Natural killer cell (primary cell): ENCODE measurements around the gene TMX4. TPM values are rescaled to one million over a fixed set of nuclear protein-coding genes. Genes with fewer than 3 reads are reported as not detected.

Experiments used
- ATAC-seq, 3 donors: fragments of 150-1000 bp in 2 of 3; fragments of 200-7000 bp in 1 of 3; cut with Tn5 transposase; 1 replicate in 1 of 3; 2 replicates in 2 of 3; pipeline ENCODE4 v1.10.0; 2021; ENCODE audit warnings: mild to moderate bottlenecking in 2 of 3, moderate library complexity in 2 of 3
- DNase-seq, 2 donors: peaks; one replicate each; pipeline versions ENCODE4 v3.0.0 to v3.0.0-alpha.2; 2013 to 2021; ENCODE audit warnings: mixed read lengths in 1 of 2
- H3K27ac ChIP-seq: one replicate; pipeline ENCODE4 v1.5.1; 2013; ENCODE audit warnings: mild to moderate bottlenecking, low read length
- H3K27me3 ChIP-seq: one replicate; pipeline ENCODE4 v1.6.1; 2013; ENCODE audit warnings: low read length; ENCODE audit not compliant: control insufficient read depth, insufficient read depth
- H3K36me3 ChIP-seq: one replicate; pipeline ENCODE4 v1.6.1; 2013; ENCODE audit warnings: low read length; ENCODE audit not compliant: control insufficient read depth, insufficient read depth
- H3K4me1 ChIP-seq: one replicate; pipeline ENCODE4 v1.6.1; 2013; ENCODE audit warnings: low read length; ENCODE audit not compliant: control insufficient read depth, insufficient read depth
- H3K4me3 ChIP-seq: one replicate; pipeline ENCODE4 v1.5.1; 2013; ENCODE audit warnings: low read length
- H3K9me3 ChIP-seq: one replicate; pipeline ENCODE4 v1.6.1; 2013; ENCODE audit warnings: low read length; ENCODE audit not compliant: control insufficient read depth, insufficient read depth
- H3K27ac Mint-ChIP-seq, 2 donors: one replicate each; pipeline ENCODE4 v1.8.0; 2022; ENCODE audit warnings: mild to moderate bottlenecking in 2 of 2, mixed read lengths in 2 of 2, moderate library complexity in 1 of 2
- H3K27me3 Mint-ChIP-seq, 2 donors: one replicate each; pipeline ENCODE4 v1.8.0; 2022; ENCODE audit warnings: low read depth in 2 of 2, mixed read lengths in 2 of 2
- H3K36me3 Mint-ChIP-seq: one replicate; pipeline ENCODE4 v1.8.0; 2022; ENCODE audit warnings: mixed read lengths
- H3K4me1 Mint-ChIP-seq, 2 donors: one replicate each; pipeline ENCODE4 v1.8.0; 2022; ENCODE audit warnings: mixed read lengths in 2 of 2
- H3K4me3 Mint-ChIP-seq: one replicate; pipeline ENCODE4 v1.8.0; 2022; ENCODE audit warnings: mild to moderate bottlenecking, moderate library complexity, mixed read lengths
- H3K9me3 Mint-ChIP-seq, 2 donors: one replicate each; pipeline ENCODE4 v1.8.0; 2022; ENCODE audit warnings: mixed read lengths in 2 of 2
- WGBS: methylation state at CpG from one replicate; pipeline ENCODE4 v1.1.7; 2013; ENCODE audit warnings: missing lambda C conversion rate; ENCODE audit not compliant: insufficient coverage; 5-methylcytosine and 5-hydroxymethylcytosine counted together
- intact Hi-C: fragments of 100-400 bp; cut with micrococcal nuclease; formaldehyde crosslinking; loops from one replicate; pipeline ENCODE4 v1.14.2; 2022
- total RNA-seq, 4 donors: library from RNA; stranded (reverse); fragments of 120-200 nt in 1 of 4; gene quantifications; one replicate each; pipeline versions ENCODE4 v1.2.3 to v1.2.4, GENCODE V29; 2013 to 2022
- TF ChIP-seq, protein P1 (sequence below): fragments of 200-600 bp; IDR thresholded peaks from one replicate; pipeline ENCODE4 v1.8.0; 2022; ENCODE audit warnings: antibody characterized with exemption

The TMX4 gene
- total RNA-seq, 3 donors from 2014 or later (not counting 1 experiment from before 2014, with no cell fraction given), result 94.4 to 97.9 (median 94.5) TPM

- Mint-ChIP-seq H3K36me3 (no peaks in the 10 kb centered on the region), H3K4me1 (no peaks in the 10 kb centered on the region), H3K27ac (no peak overlapping the region), H3K4me3 (no peak overlapping the region), H3K9me3 (no peaks in the 10 kb centered on the region), H3K27me3 (peaks cover 2 to 10% of the 10 kb centered on the region in 2 donors)
- intact Hi-C loops, result no loop called here
- H3K27ac ChIP-seq, result no peak overlapping the region
- TF ChIP-seq, protein P1, sequence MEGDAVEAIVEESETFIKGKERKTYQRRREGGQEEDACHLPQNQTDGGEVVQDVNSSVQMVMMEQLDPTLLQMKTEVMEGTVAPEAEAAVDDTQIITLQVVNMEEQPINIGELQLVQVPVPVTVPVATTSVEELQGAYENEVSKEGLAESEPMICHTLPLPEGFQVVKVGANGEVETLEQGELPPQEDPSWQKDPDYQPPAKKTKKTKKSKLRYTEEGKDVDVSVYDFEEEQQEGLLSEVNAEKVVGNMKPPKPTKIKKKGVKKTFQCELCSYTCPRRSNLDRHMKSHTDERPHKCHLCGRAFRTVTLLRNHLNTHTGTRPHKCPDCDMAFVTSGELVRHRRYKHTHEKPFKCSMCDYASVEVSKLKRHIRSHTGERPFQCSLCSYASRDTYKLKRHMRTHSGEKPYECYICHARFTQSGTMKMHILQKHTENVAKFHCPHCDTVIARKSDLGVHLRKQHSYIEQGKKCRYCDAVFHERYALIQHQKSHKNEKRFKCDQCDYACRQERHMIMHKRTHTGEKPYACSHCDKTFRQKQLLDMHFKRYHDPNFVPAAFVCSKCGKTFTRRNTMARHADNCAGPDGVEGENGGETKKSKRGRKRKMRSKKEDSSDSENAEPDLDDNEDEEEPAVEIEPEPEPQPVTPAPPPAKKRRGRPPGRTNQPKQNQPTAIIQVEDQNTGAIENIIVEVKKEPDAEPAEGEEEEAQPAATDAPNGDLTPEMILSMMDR, result no peak
- no peaks in the 10 kb centered on the region for H3K27me3 ChIP-seq
- no peak overlapping the region for H3K4me3 ChIP-seq
- H3K36me3 ChIP-seq, result no peaks in the 10 kb centered on the region
- no peaks in the 10 kb centered on the region for H3K4me1 ChIP-seq
- DNase-seq (no peak), ATAC-seq (no peak)
- WGBS, result 35% methylated on average over 3 of the region's 3 CpGs
- H3K9me3 ChIP-seq, result no peaks in the 10 kb centered on the region
Measured at GRCh38 chr20:8057871-8058270, 38.3 kb upstream of the TMX4 start.

GRCh38 chr20:8055096-8055495 is 35.5 kb upstream of the TMX4 start:
- Mint-ChIP-seq H3K36me3 (no peaks in the 10 kb centered on the region), H3K4me1 (peaks cover 8 to 9% of the 10 kb centered on the region in 2 donors), H3K27ac (no peak overlapping the region), H3K9me3 (no peaks in the 10 kb centered on the region), H3K4me3 (no peak overlapping the region), H3K27me3 (peaks cover 2 to 10% of the 10 kb centered on the region in 2 donors)
- Histone ChIP-seq H3K27me3 (no peaks in the 10 kb centered on the region), H3K27ac (no peak overlapping the region), H3K4me1 (peaks cover 5% of the 10 kb centered on the region), H3K36me3 (no peaks in the 10 kb centered on the region), H3K9me3 (no peaks in the 10 kb centered on the region), H3K4me3 (no peak overlapping the region)
- 75% methylated on average over 3 of the region's 3 CpGs for WGBS
- DNase-seq (no peak), ATAC-seq (no peak)
- TF ChIP-seq, protein P1, result no peak
- intact Hi-C loops, result no loop called here

- H3K27me3 ChIP-seq, result no peaks in the 10 kb centered on the region
- H3K4me1 ChIP-seq, result peaks cover 7% of the 10 kb centered on the region
- Mint-ChIP-seq H3K4me1 (peaks cover 11 to 20% of the 10 kb centered on the region in 2 donors), H3K27ac (peak overlapping the region; percentile 50 to 58), H3K4me3 (peak overlapping the region; percentile 25), H3K9me3 (no peaks in the 10 kb centered on the region), H3K27me3 (peaks cover 2 to 15% of the 10 kb centered on the region in 2 donors), H3K36me3 (no peaks in the 10 kb centered on the region)
- no peaks in the 10 kb centered on the region for H3K36me3 ChIP-seq
- ATAC-seq (peak; percentile 40 to 72 (median 50)), DNase-seq (no peak)
- WGBS, result 22% methylated on average over 7 of the region's 10 CpGs
- TF ChIP-seq, protein P1, result no peak
- no peak overlapping the region for H3K4me3 ChIP-seq
- H3K27ac ChIP-seq, result no peak overlapping the region
- H3K9me3 ChIP-seq, result no peaks in the 10 kb centered on the region
- intact Hi-C loops, result no loop called here
Measured at GRCh38 chr20:8050157-8050837, 30.7 kb upstream of the TMX4 start.

DNA sequence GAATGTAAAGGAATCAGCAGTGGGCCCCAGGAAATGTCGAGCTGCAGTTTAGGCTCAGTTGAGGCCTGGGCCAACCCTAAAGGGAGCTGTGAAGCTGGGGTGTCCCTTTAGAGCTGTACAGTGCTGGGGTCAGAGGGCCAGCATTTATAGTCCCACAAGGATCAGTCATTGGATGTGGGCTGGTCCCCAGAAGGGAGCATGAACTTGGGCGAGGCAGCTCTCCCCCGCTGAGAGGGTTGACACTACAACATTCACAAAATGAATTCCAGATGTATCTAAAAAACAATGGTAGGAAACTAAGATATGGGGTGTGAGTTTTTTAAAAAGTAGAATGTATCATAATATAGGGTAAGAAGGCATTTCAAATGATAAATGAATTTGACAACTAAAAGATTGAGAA is 29.7 kb upstream of the TMX4 start:
- H3K36me3 Mint-ChIP-seq, result no peaks in the 10 kb centered on the region
- no peak for DNase-seq
- no peak for ATAC-seq

More for the DNA sequence above, 29.7 kb upstream of the TMX4 start:
- peak overlapping the region; percentile 7 for H3K4me3 Mint-ChIP-seq
- intact Hi-C loops, result loop anchor here (10.0 kb wide), 1 partner anchor 335 kb away; no protein-coding TSS in a partner anchor
- H3K36me3 ChIP-seq, result no peaks in the 10 kb centered on the region
- TF ChIP-seq, protein P1, result no peak
- 97% methylated on average over 2 of the region's 3 CpGs for WGBS
- H3K9me3 ChIP-seq, result no peaks in the 10 kb centered on the region
- peaks cover 5 to 21% of the 10 kb centered on the region in 2 donors for H3K27me3 Mint-ChIP-seq
- peaks cover 11 to 20% of the 10 kb centered on the region in 2 donors for H3K4me1 Mint-ChIP-seq
- no peaks in the 10 kb centered on the region for H3K9me3 Mint-ChIP-seq
- H3K27ac ChIP-seq, result no peak overlapping the region
- H3K4me1 ChIP-seq, result peaks cover 7% of the 10 kb centered on the region
- no peak overlapping the region for H3K4me3 ChIP-seq
- no peak overlapping the region for H3K27ac Mint-ChIP-seq
- no peaks in the 10 kb centered on the region for H3K27me3 ChIP-seq
